ENCODE data around the gene USP11. TPM values are rescaled to one million over a fixed set of nuclear protein-coding genes. Genes with fewer than 3 reads are reported as not detected.
A peak's percentile ranks its signal among the peaks of the same experiment; 100 is the strongest.

USP11 gene
- total RNA-seq (120 and 130 TPM in 2 replicates), polyA plus RNA-seq (312 and 337 TPM in 2 replicates)

- Histone ChIP-seq H3K36me3 (peaks cover 11% of the 10 kb centered on the region), H3K27me3 (no peaks in the 10 kb centered on the region), H3K4me3 (peak within 1 kb of the TSS; percentile 84), H3K4me1 (ENCODE audit: low read depth) (peaks cover 7% of the 10 kb centered on the region), H3K27ac (peak within 1 kb of the TSS; percentile 96), H3K9me3 (ENCODE audit: low read depth) (no peaks in the 10 kb centered on the region)
- DNase-seq (ENCODE audit: low read depth in 1 of 2, low spot score in 1 of 2), result peak; percentile 61 to 75
- no peak for TF ChIP-seq CTCF (IDR thresholded peaks at IDR 0.05; ENCODE audit: low read depth, low read length)
Observed at GRCh38 chrX:47232803-47233332, at the start of gene USP11. Gene USP11 (plus strand): TSS chrX:47233009. CDS start chrX:47233044, 35 bp downstream.

- no peak for DNase-seq (ENCODE audit: low read depth in 1 of 2, low spot score in 1 of 2)
- Histone ChIP-seq H3K36me3 (no peaks in the 10 kb centered on the region), H3K4me3 (no peak overlapping the region), H3K27ac (no peak overlapping the region), H3K9me3 (ENCODE audit: low read depth) (no peaks in the 10 kb centered on the region), H3K27me3 (no peaks in the 10 kb centered on the region), H3K4me1 (ENCODE audit: low read depth) (no peaks in the 10 kb centered on the region)
- TF ChIP-seq CTCF (IDR thresholded peaks at IDR 0.05; ENCODE audit: low read depth, low read length), result no peak
Observed at GRCh38 chrX:47184486-47184885, 48.3 kb upstream of the USP11 start.

GRCh38 chrX:47185241-47185640 lies 47.6 kb upstream of the USP11 start:
- Histone ChIP-seq H3K4me1 (ENCODE audit: low read depth) (no peaks in the 10 kb centered on the region), H3K27me3 (no peaks in the 10 kb centered on the region), H3K27ac (no peak overlapping the region), H3K36me3 (no peaks in the 10 kb centered on the region), H3K9me3 (ENCODE audit: low read depth) (no peaks in the 10 kb centered on the region), H3K4me3 (no peak overlapping the region)
- DNase-seq (ENCODE audit: low read depth in 1 of 2, low spot score in 1 of 2), result no peak
- TF ChIP-seq CTCF (IDR thresholded peaks at IDR 0.05; ENCODE audit: low read depth, low read length), result no peak

- no peaks in the 10 kb centered on the region for H3K9me3 ChIP-seq (ENCODE audit: low read depth)
- DNase-seq (ENCODE audit: low read depth in 1 of 2, low spot score in 1 of 2), result no peak
- H3K27me3 ChIP-seq, result peaks cover under 1% of the 10 kb centered on the region
- H3K36me3 ChIP-seq, result no peaks in the 10 kb centered on the region
- no peak overlapping the region for H3K27ac ChIP-seq
- no peak for TF ChIP-seq CTCF (IDR thresholded peaks at IDR 0.05; ENCODE audit: low read depth, low read length)
- H3K4me1 ChIP-seq (ENCODE audit: low read depth), result no peaks in the 10 kb centered on the region
- no peak overlapping the region for H3K4me3 ChIP-seq
Observed at GRCh38 chrX:47186096-47186740, 46.6 kb upstream of the USP11 start.

- no peak for TF ChIP-seq CTCF (IDR thresholded peaks at IDR 0.05; ENCODE audit: low read depth, low read length)
- Histone ChIP-seq H3K27me3 (peaks cover 7% of the 10 kb centered on the region), H3K9me3 (ENCODE audit: low read depth) (no peaks in the 10 kb centered on the region), H3K4me1 (ENCODE audit: low read depth) (no peaks in the 10 kb centered on the region), H3K36me3 (no peaks in the 10 kb centered on the region), H3K4me3 (no peak overlapping the region), H3K27ac (no peak overlapping the region)
- no peak for DNase-seq (ENCODE audit: low read depth in 1 of 2, low spot score in 1 of 2)
Observed at GRCh38 chrX:47187106-47187677, 45.6 kb upstream of the USP11 start.
